ENCODE measurements around the gene SVOPL.

SVOPL gene

DNA sequence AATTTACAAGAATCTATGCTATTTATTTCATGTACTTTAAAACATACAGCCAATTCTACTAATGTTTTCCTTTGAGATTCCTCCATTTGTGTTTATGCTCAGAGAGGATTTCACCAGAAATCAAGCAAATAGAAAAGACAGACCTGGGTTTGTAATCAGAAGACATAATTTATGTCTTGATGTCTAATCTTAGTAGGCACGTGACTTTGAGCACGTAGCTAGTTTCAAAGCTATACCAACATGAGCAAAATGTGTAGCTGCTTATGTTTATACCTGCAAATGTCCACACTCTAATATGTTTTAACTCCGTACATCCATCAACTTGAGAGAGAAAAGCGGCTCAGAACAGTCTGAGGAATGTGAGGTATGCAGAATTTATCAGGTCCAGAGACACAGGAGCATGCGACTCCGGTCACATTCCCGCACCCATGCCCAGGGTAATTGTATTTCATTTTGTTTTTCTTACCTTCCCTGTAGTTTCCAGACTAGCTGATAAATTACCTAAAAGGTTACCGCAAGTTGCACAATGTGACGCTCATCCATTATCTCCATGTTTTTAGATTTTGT is 40.0 kb downstream of the SVOPL start:
- DNase-seq (ENCODE audit: low read depth), result no peak

GRCh38 chr7:138658889-138659288 is 42.3 kb downstream of the SVOPL start:
- no peak for DNase-seq (ENCODE audit: low read depth)

DNA sequence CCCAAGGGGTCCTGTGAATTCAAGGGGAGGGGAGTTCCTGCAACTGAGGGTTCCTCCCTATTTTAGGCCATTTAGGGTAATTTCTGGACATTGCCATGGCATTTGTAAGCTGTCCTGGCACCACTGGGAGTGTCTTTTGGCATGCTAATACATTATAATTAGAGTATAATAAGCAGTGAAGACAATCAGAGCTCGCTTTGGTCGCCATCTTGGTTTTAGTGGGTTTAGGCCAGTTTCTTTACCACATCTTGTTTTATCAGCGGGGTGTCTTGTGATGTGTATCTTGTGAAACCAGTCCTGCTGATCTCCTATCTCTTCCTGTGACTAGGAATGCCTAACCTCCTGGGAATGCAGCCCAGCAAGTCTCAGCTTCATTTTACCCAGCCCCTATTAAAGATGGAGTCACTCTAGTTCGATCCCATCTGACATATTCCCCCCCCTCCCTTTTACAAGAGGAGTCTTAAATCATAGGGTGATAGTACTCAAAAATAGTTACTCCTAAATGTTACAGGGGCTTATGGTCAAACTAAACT is 43.2 kb downstream of the SVOPL start:
- DNase-seq (ENCODE audit: low read depth), result no peak

GRCh38 chr7:138656952-138657351 is 44.2 kb downstream of the SVOPL start:
- no peak for DNase-seq (ENCODE audit: low read depth)

GRCh38 chr7:138654616-138655015 is 46.5 kb downstream of the SVOPL start:
- no peak for DNase-seq (ENCODE audit: low read depth)

GRCh38 chr7:138649506-138649905 is 51.7 kb downstream of the SVOPL start:
- no peak for DNase-seq (ENCODE audit: low read depth)

GRCh38 chr7:138645284-138645683 is 55.9 kb downstream of the SVOPL start:
- DNase-seq (ENCODE audit: low read depth), result peak; percentile 4

GRCh38 chr7:138632826-138633602 is 68.1 kb downstream of the SVOPL start:
- DNase-seq (ENCODE audit: low read depth), result no peak

DNA sequence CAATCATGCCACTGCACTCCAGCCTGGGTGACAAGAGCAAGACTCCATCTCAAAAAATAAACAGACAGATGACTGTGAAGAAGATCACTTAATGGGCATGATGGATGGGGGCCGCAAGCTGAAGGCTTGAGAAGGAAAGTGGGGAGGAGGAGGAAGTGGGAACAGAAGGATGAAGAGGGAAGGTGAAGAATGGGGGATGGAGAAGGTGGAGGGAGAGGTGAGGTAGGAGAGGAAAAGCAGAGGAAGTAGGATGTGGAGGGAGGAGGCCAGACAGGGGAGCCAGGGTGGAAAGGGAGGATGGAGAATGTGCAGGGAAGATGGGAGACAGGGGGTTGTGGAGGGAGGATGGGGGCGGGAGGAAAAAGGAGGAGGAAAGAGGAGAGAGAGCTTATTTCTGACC is 68.8 kb downstream of the SVOPL start:
- DNase-seq (ENCODE audit: low read depth), result no peak

DNA sequence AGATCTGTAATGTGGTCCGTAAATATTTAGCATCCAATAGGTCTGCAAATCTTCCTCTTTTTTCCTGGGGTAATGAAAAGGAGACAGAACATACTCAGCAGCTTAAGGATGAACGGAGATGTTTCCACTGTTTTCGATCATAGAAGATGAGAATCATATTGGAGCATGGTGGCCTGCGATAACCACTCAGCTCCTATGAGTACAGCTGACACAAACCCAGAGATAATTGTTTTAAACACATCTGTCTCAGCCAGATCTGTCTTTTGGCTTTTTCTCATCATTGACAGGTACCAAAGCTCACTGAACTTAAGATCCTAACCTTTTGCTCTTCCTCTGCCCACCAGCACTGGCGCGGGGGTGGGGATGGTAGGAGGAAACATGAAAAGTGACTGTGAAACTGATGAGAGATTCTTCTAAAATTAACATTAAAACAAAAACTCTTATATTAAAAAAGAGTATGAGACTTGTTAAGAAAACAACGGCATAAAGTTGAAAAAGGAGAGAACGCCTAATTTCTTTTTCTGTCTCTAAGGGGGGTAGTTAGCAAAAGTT is 71.0 kb downstream of the SVOPL start:
- DNase-seq (ENCODE audit: low read depth), result no peak

GRCh38 chr7:138627361-138627760 is 73.8 kb downstream of the SVOPL start:
- no peak for DNase-seq (ENCODE audit: low read depth)

DNA sequence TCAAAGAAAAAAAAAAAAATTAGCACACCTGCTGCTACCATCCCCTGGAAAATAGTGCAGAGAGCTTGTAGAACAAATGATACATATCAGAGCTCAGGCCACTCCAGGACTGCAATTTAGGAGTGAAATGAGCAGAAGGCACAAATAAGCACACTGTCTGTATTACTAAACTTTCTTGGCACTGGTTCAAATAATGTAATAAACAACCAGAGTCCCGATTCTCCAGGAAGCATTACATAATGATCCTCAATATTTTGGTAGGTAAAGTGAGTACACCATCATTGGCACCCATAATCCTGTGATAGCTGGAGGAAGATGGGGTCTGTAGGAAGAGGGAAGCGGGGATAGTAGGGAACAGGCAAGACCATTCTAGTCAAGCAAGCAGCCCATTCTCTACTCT is 74.3 kb downstream of the SVOPL start:
- DNase-seq (ENCODE audit: low read depth), result no peak

DNA sequence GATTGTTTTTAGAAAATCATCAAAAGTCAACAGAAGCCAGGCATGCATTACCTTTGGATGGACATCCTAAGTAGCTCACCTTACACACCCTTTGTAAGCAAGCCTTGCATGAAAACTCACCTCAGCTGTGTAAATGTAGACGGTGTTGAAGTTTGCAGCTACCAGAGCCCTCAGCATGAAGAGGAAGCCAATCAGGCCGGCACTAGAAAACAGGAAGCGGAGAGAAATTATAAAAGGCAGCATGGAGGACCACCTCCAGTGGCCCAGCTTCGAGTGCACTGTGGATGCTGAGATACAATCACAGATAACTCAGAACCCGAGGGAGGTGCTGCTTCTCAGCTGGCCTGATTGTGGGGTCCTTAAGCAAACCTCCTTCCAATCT is 75.3 kb downstream of the SVOPL start:
- no peak for DNase-seq (ENCODE audit: low read depth)

GRCh38 chr7:138625084-138625848 is 75.9 kb downstream of the SVOPL start:
- no peak for DNase-seq (ENCODE audit: low read depth)

- DNase-seq (ENCODE audit: low read depth), result no peak
Measured at GRCh38 chr7:138622841-138623240, 78.3 kb downstream of the SVOPL start.

GRCh38 chr7:138618933-138619332 is 82.2 kb downstream of the SVOPL start:
- DNase-seq (ENCODE audit: low read depth), result no peak

GRCh38 chr7:138618506-138618905 is 82.7 kb downstream of the SVOPL start:
- DNase-seq (ENCODE audit: low read depth), result no peak

GRCh38 chr7:138616085-138616484 is 85.1 kb downstream of the SVOPL start:
- no peak for DNase-seq (ENCODE audit: low read depth)

GRCh38 chr7:138613630-138614029 is 87.5 kb downstream of the SVOPL start:
- DNase-seq (ENCODE audit: low read depth), result no peak

- DNase-seq (ENCODE audit: low read depth), result no peak
Measured at GRCh38 chr7:138610671-138611170, 90.4 kb downstream of the SVOPL start.

GRCh38 chr7:138608275-138608674 is 92.9 kb downstream of the SVOPL start:
- peak; percentile 39 for DNase-seq (ENCODE audit: low read depth)

All from ELR (cell line).